WTC11 (cell line): ENCODE data around the gene LGALS13. TPM values are rescaled to one million over a fixed set of nuclear protein-coding genes. Genes with fewer than 3 reads are reported as not detected.

Experiments
- ATAC-seq: fragments of 200-7000 bp; cut with Tn5 transposase; 2 replicates; pipeline ENCODE4 v1.10.0; 2021; ENCODE audit warnings: mild to moderate bottlenecking, moderate library complexity
- CTCF ChIA-PET: fragments of 300-600 bp; sonication (Branson Sonifier 250); formaldehyde crosslinking; loops from one replicate; lab custom pipeline; 2021; ENCODE audit warnings: antibody characterized with exemption; lab: Charles Lee
- POLR2A ChIA-PET: fragments of 350-600 bp; sonication (Branson Sonifier 250); formaldehyde crosslinking; loops from one replicate; lab custom pipeline; 2021; ENCODE audit warnings: antibody characterized with exemption; lab: Charles Lee
- DNase-seq: peaks from one replicate; pipeline ENCODE4 v3.0.0; 2021; ENCODE audit warnings: low spot score
- H3K27ac Mint-ChIP-seq: 2 replicates; pipeline ENCODE4 v1.8.0; 2021; ENCODE audit warnings: mixed read lengths
- H3K27me3 Mint-ChIP-seq: 2 replicates; pipeline ENCODE4 v1.8.0; 2021; ENCODE audit warnings: low read depth, mild to moderate bottlenecking, moderate library complexity, mixed read lengths
- H3K36me3 Mint-ChIP-seq: 2 replicates; pipeline ENCODE4 v1.8.0; 2021; ENCODE audit warnings: mixed read lengths
- H3K4me1 Mint-ChIP-seq: 2 replicates; pipeline ENCODE4 v1.8.0; 2022; ENCODE audit warnings: mixed read lengths
- H3K4me3 Mint-ChIP-seq: 2 replicates; pipeline ENCODE4 v1.8.0; 2021; ENCODE audit warnings: mild to moderate bottlenecking, moderate library complexity, mixed read lengths
- H3K9me3 Mint-ChIP-seq: 2 replicates; pipeline ENCODE4 v1.8.0; 2021; ENCODE audit warnings: mixed read lengths
- E2F1 ChIP-seq: sonication (generic); formaldehyde crosslinking; IDR thresholded peaks from 2 replicates; pipeline ENCODE4 v1.8.0; 2022; ENCODE audit warnings: mild to moderate bottlenecking, missing genetic modification reagents
- FOXJ3 ChIP-seq: sonication (generic); formaldehyde crosslinking; IDR thresholded peaks from 2 replicates; pipeline ENCODE4 v1.9.0; 2021; ENCODE audit warnings: missing genetic modification reagents, mild to moderate bottlenecking, borderline replicate concordance
- GRHL2 ChIP-seq: fragments of 250-450 bp; sonication (Bioruptor Pico); IDR thresholded peaks from 2 replicates; pipeline ENCODE4 v1.8.0; 2022; ENCODE audit warnings: mild to moderate bottlenecking, moderate library complexity; ENCODE audit not compliant: insufficient replicate concordance, severe bottlenecking
- HMGXB4 ChIP-seq: sonication (generic); formaldehyde crosslinking; IDR thresholded peaks from 2 replicates; pipeline ENCODE4 v1.8.1; 2023; ENCODE audit warnings: mild to moderate bottlenecking, moderate library complexity, missing genetic modification reagents
- KAT7 ChIP-seq: sonication (generic); formaldehyde crosslinking; IDR thresholded peaks from 2 replicates; pipeline ENCODE4 v1.8.1; 2023; ENCODE audit warnings: missing genetic modification reagents, mild to moderate bottlenecking, borderline replicate concordance
- MAX ChIP-seq: sonication (generic); formaldehyde crosslinking; IDR thresholded peaks from 2 replicates; pipeline ENCODE4 v1.8.0; 2022; ENCODE audit warnings: mild to moderate bottlenecking, missing genetic modification reagents
- MXD4 ChIP-seq: fragments of 250-450 bp; sonication (Bioruptor Pico); IDR thresholded peaks from 2 replicates; pipeline ENCODE4 v1.8.0; 2021; ENCODE audit warnings: mild to moderate bottlenecking, moderate library complexity, borderline replicate concordance
- NR2C2 ChIP-seq: sonication (generic); formaldehyde crosslinking; IDR thresholded peaks from 2 replicates; pipeline ENCODE4 v1.8.0; 2022; ENCODE audit warnings: mild to moderate bottlenecking, missing genetic modification reagents
- SOX15 ChIP-seq: fragments of 250-450 bp; sonication (Bioruptor Pico); IDR thresholded peaks from 2 replicates; pipeline ENCODE4 v1.9.0; 2021; ENCODE audit warnings: mild to moderate bottlenecking
- SP1 ChIP-seq: sonication (generic); formaldehyde crosslinking; conservative IDR thresholded peaks from 2 replicates; pipeline ENCODE4 v1.8.1; 2022; ENCODE audit warnings: missing genetic modification reagents
- ZBTB21 ChIP-seq: sonication (generic); formaldehyde crosslinking; IDR thresholded peaks from 2 replicates; pipeline ENCODE4 v1.8.1; 2023; ENCODE audit warnings: mild to moderate bottlenecking, missing genetic modification reagents, borderline replicate concordance
- ZNF317 ChIP-seq: sonication (generic); formaldehyde crosslinking; IDR thresholded peaks from 2 replicates; pipeline ENCODE4 v1.8.1; 2023; ENCODE audit warnings: low read depth, mild to moderate bottlenecking, moderate library complexity, missing genetic modification reagents, borderline replicate concordance
- ZNF396 ChIP-seq: fragments of 250-450 bp; sonication (Bioruptor Pico); IDR thresholded peaks from 2 replicates; pipeline ENCODE4 v1.8.0; 2021; ENCODE audit warnings: mild to moderate bottlenecking, moderate library complexity, borderline replicate concordance
- ZNF416 ChIP-seq: fragments of 250-450 bp; sonication (Bioruptor Pico); IDR thresholded peaks from 2 replicates; pipeline ENCODE4 v1.9.0; 2021; ENCODE audit warnings: mild to moderate bottlenecking, inconsistent platforms
- ZNF423 ChIP-seq: fragments of 250-450 bp; sonication (Bioruptor Pico); IDR thresholded peaks from 2 replicates; pipeline ENCODE4 v2.1.2; 2022; ENCODE audit warnings: mild to moderate bottlenecking, moderate library complexity
- ZNF671 ChIP-seq: fragments of 250-450 bp; sonication (Bioruptor Pico); IDR thresholded peaks from 2 replicates; pipeline ENCODE4 v1.8.0; 2021; ENCODE audit warnings: mild to moderate bottlenecking
- total RNA-seq: library from RNA; stranded (reverse); gene quantifications from 3 replicates; pipeline ENCODE4 v1.2.3, GENCODE V29; 2021
- TF ChIP-seq, protein P1 (sequence below): sonication (generic); formaldehyde crosslinking; IDR thresholded peaks from 2 replicates; pipeline ENCODE4 v1.8.1; 2022; ENCODE audit warnings: mild to moderate bottlenecking, moderate library complexity, missing genetic modification reagents
- TF ChIP-seq, protein P2 (sequence below): fragments of 250-450 bp; sonication (Bioruptor Pico); IDR thresholded peaks from 2 replicates; pipeline ENCODE4 v1.9.0; 2021; ENCODE audit warnings: mild to moderate bottlenecking, borderline replicate concordance
- TF ChIP-seq, protein P3 (sequence below): fragments of 250-450 bp; sonication (Bioruptor Pico); IDR thresholded peaks from 2 replicates; pipeline ENCODE4 v1.9.0; 2021; ENCODE audit warnings: mild to moderate bottlenecking
- TF ChIP-seq, protein P4 (sequence below): sonication (generic); formaldehyde crosslinking; IDR thresholded peaks from 2 replicates; pipeline ENCODE4 v1.8.1; 2023; ENCODE audit warnings: mild to moderate bottlenecking, missing genetic modification reagents

The LGALS13 gene
- total RNA-seq, 1 experiment from 2014 or later, result not detected

DNA sequence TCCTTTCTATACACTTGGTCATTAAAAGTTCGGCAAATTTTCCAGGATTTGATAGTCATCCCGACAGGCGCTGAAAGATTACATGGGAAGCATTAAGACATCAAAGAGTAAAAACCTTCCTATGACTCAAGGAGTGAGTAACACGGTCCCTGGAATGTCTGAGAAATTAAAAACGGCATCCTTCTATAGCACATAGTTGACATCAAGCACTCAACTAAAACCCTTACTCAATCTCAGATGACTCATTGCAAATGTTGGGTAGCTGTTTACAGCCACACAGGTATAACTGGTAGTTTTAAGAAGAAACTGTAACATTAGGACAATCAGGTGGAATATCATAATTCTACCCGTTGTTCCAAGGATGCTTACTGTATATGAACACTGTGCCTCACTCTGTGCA lies 6.4 kb upstream of the LGALS13 start:
- Mint-ChIP-seq H3K36me3 (no peaks in the 10 kb centered on the region), H3K27me3 (peaks cover 47% of the 10 kb centered on the region), H3K4me1 (no peaks in the 10 kb centered on the region), H3K4me3 (no peak overlapping the region), H3K9me3 (peaks cover 12% of the 10 kb centered on the region), H3K27ac (no peak overlapping the region)
- DNase-seq (no peak), ATAC-seq (no peak)
- CTCF ChIA-PET, result no interaction called here
- POLR2A ChIA-PET, result no interaction called here
- no peak for TF ChIP-seq ZNF671
- no peak for TF ChIP-seq ZNF416 (CRISPR knock-in tag)
- no peak for TF ChIP-seq GRHL2 (CRISPR knock-in tag)
- no peak for TF ChIP-seq KAT7
- no peak for TF ChIP-seq SOX15 (CRISPR knock-in tag)
- no peak for TF ChIP-seq MAX
- TF ChIP-seq E2F1 (CRISPR knock-in tag), result no peak
- TF ChIP-seq ZBTB21 (CRISPR knock-in tag), result no peak
- TF ChIP-seq, protein P1, sequence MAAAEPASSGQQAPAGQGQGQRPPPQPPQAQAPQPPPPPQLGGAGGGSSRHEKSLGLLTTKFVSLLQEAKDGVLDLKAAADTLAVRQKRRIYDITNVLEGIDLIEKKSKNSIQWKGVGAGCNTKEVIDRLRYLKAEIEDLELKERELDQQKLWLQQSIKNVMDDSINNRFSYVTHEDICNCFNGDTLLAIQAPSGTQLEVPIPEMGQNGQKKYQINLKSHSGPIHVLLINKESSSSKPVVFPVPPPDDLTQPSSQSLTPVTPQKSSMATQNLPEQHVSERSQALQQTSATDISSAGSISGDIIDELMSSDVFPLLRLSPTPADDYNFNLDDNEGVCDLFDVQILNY (CRISPR knock-in tag), result no peak
- TF ChIP-seq NR2C2 (CRISPR knock-in tag), result no peak
- TF ChIP-seq ZNF317 (CRISPR knock-in tag), result no peak
- TF ChIP-seq SP1 (CRISPR knock-in tag), result no peak
- TF ChIP-seq MXD4, result no peak
- TF ChIP-seq FOXJ3 (CRISPR knock-in tag), result no peak
- TF ChIP-seq, protein P2, sequence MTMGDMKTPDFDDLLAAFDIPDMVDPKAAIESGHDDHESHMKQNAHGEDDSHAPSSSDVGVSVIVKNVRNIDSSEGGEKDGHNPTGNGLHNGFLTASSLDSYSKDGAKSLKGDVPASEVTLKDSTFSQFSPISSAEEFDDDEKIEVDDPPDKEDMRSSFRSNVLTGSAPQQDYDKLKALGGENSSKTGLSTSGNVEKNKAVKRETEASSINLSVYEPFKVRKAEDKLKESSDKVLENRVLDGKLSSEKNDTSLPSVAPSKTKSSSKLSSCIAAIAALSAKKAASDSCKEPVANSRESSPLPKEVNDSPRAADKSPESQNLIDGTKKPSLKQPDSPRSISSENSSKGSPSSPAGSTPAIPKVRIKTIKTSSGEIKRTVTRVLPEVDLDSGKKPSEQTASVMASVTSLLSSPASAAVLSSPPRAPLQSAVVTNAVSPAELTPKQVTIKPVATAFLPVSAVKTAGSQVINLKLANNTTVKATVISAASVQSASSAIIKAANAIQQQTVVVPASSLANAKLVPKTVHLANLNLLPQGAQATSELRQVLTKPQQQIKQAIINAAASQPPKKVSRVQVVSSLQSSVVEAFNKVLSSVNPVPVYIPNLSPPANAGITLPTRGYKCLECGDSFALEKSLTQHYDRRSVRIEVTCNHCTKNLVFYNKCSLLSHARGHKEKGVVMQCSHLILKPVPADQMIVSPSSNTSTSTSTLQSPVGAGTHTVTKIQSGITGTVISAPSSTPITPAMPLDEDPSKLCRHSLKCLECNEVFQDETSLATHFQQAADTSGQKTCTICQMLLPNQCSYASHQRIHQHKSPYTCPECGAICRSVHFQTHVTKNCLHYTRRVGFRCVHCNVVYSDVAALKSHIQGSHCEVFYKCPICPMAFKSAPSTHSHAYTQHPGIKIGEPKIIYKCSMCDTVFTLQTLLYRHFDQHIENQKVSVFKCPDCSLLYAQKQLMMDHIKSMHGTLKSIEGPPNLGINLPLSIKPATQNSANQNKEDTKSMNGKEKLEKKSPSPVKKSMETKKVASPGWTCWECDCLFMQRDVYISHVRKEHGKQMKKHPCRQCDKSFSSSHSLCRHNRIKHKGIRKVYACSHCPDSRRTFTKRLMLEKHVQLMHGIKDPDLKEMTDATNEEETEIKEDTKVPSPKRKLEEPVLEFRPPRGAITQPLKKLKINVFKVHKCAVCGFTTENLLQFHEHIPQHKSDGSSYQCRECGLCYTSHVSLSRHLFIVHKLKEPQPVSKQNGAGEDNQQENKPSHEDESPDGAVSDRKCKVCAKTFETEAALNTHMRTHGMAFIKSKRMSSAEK (CRISPR knock-in tag), result no peak
- TF ChIP-seq, protein P3, sequence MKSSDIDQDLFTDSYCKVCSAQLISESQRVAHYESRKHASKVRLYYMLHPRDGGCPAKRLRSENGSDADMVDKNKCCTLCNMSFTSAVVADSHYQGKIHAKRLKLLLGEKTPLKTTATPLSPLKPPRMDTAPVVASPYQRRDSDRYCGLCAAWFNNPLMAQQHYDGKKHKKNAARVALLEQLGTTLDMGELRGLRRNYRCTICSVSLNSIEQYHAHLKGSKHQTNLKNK (CRISPR knock-in tag), result no peak
- TF ChIP-seq, protein P4, sequence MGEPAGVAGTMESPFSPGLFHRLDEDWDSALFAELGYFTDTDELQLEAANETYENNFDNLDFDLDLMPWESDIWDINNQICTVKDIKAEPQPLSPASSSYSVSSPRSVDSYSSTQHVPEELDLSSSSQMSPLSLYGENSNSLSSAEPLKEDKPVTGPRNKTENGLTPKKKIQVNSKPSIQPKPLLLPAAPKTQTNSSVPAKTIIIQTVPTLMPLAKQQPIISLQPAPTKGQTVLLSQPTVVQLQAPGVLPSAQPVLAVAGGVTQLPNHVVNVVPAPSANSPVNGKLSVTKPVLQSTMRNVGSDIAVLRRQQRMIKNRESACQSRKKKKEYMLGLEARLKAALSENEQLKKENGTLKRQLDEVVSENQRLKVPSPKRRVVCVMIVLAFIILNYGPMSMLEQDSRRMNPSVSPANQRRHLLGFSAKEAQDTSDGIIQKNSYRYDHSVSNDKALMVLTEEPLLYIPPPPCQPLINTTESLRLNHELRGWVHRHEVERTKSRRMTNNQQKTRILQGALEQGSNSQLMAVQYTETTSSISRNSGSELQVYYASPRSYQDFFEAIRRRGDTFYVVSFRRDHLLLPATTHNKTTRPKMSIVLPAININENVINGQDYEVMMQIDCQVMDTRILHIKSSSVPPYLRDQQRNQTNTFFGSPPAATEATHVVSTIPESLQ (CRISPR knock-in tag), result no peak
- TF ChIP-seq ZNF423 (CRISPR knock-in tag), result no peak
- no peak for TF ChIP-seq ZNF396 (CRISPR knock-in tag)
- TF ChIP-seq HMGXB4 (CRISPR knock-in tag), result no peak
